GM20000 (cell line): Measurements from ENCODE around the gene PPP1R15A.

Experiments
- DNase-seq: peaks from one replicate; pipeline ENCODE4 v3.0.0; 2012; ENCODE audit warnings: low spot score
- TF ChIP-seq, protein P1 (sequence below): IDR thresholded peaks from 2 replicates; pipeline ENCODE4 v1.5.1; 2012; ENCODE audit warnings: mild to moderate bottlenecking, control low read depth; ENCODE audit errors: extremely low read depth, missing control alignments

The PPP1R15A gene

DNA sequence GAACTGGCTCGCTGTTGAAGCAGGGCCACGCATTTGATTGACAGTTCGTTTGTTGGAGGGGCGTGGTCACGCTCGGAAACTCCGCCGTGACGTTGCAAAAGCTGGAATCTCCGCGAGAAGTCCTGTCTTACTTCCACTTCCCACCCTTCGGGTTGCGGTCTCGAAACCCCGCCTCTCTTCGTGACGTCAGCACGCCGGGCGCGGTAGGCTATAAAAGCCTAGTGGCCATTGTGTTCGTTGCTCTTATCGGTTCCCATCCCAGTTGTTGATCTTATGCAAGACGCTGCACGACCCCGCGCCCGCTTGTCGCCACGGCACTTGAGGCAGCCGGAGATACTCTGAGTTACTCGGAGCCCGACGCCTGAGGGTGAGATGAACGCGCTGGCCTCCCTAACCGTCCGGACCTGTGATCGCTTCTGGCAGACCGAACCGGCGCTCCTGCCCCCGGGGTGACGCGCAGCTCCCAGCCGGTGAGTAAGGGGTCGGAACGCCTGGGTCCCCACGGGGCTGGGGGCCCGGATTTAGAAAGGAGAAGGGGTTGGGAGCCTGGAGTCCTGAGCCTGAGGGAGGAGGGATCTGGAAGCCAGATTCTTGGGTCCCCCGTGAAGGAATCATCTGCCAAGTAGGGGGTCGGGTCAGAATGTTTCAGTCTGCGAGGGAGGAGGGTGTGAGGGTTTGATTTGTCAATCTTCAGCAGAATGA lies at the start of gene PPP1R15A:
TSS of gene PPP1R15A (plus strand) at position 240 of the 702 bp plus-strand sequence. CDS start 813 bp downstream, outside the sequence.
- TF ChIP-seq, protein P1, sequence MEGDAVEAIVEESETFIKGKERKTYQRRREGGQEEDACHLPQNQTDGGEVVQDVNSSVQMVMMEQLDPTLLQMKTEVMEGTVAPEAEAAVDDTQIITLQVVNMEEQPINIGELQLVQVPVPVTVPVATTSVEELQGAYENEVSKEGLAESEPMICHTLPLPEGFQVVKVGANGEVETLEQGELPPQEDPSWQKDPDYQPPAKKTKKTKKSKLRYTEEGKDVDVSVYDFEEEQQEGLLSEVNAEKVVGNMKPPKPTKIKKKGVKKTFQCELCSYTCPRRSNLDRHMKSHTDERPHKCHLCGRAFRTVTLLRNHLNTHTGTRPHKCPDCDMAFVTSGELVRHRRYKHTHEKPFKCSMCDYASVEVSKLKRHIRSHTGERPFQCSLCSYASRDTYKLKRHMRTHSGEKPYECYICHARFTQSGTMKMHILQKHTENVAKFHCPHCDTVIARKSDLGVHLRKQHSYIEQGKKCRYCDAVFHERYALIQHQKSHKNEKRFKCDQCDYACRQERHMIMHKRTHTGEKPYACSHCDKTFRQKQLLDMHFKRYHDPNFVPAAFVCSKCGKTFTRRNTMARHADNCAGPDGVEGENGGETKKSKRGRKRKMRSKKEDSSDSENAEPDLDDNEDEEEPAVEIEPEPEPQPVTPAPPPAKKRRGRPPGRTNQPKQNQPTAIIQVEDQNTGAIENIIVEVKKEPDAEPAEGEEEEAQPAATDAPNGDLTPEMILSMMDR: no peak
- peak; percentile 96 for DNase-seq

GRCh38 chr19:48822514-48822913 lies 49.7 kb upstream of the PPP1R15A start:
- DNase-seq: no peak
- TF ChIP-seq, protein P1: no peak

- no peak for DNase-seq
Observed at GRCh38 chr19:48826606-48827020, 45.6 kb upstream of the PPP1R15A start.

DNA sequence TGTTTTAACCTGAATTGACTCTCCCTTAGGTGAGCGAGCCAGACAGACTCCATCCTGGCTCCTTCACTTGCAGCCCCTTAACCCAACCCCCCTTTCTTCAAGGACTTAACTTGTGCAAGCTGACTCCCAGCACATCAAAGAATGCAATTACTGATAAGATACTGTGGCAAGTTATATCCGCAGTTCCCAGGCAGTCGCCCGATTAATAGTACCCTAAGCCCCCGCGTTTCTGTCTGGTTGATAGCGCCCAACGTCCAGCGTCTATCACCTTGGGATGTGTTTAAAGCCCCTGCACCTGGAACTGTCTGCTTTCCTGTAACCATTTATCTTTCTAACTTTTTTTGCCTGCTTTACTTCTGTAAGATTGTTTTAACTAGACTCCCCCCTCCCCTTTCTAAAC lies 42.1 kb upstream of the PPP1R15A start:
- TF ChIP-seq, protein P1: no peak
- no peak for DNase-seq

More at GRCh38 chr19:48826606-48827020, 45.6 kb upstream of the PPP1R15A start:
- TF ChIP-seq, protein P1: no peak

DNA sequence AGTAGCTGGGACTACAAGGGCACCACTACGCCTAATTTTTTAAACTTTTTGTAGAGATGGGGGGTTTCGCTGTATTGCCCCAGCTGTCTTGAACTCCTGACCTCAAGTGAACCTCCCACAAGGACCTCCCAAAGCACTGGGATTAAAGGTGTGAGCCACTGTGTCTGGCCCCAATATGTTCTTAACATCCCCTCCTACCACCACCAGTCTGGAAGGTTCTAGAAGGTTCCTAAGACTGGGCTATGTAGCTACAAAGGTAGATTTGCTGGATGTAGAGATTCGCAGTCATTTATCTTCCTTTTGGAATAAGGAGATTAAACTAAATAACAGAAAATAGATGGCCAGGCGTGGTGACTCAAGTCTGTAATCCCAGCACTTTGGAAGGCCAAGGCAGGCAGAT lies 41.3 kb upstream of the PPP1R15A start:
- TF ChIP-seq, protein P1: no peak

DNA sequence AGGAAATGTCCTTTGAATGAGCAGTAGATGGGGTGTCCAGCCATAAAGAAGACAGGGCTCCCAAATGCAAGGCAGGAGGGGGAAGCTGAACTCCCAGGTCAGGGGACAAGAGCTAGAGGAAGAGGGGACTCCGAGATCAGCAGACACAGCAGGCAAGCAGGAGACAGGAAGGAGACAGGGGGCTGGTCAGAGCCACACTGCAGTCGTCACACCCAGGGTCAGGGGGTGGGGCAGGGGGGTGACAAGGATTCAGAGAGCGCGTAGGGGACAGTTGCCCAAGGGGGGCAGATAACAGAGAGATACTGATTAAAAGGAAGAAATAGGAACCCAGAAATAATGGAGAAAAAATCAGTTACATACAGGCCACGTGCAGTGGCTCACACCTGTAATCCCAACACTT lies 39.2 kb upstream of the PPP1R15A start:
- DNase-seq: no peak
- TF ChIP-seq, protein P1: no peak

More for the DNA sequence above, 41.3 kb upstream of the PPP1R15A start:
- DNase-seq: no peak

- TF ChIP-seq, protein P1: no peak
- DNase-seq: no peak
Observed at GRCh38 chr19:48833977-48834376, 38.2 kb upstream of the PPP1R15A start.
